Testis (tissue), 2 donors: ENCODE results near the gene KIF3B.
"Not testable (repeated sequence)": the region's sequence is repeated elsewhere in the genome, so short reads cannot be mapped to it uniquely, and the experiment has no call there.

ENCODE experiments used
- POLR2A ChIP-seq: fragments of 450-650 bp; IDR thresholded peaks from one replicate; pipeline ENCODE4 v1.6.1; 2017; ENCODE audit warnings: antibody characterized with exemption, mild to moderate bottlenecking, moderate library complexity
- TF ChIP-seq, protein P1 (sequence below), 3 experiments: fragments of 450-650 bp in 2 of 3; fragments of 200-600 bp in 1 of 3; sonication (generic) in 1 of 3; IDR thresholded peaks; one replicate each; pipeline ENCODE4 v1.5.1; 2016 to 2019; ENCODE audit warnings: antibody characterized with exemption in 3 of 3, mild to moderate bottlenecking in 2 of 3, moderate library complexity in 1 of 3

DNA sequence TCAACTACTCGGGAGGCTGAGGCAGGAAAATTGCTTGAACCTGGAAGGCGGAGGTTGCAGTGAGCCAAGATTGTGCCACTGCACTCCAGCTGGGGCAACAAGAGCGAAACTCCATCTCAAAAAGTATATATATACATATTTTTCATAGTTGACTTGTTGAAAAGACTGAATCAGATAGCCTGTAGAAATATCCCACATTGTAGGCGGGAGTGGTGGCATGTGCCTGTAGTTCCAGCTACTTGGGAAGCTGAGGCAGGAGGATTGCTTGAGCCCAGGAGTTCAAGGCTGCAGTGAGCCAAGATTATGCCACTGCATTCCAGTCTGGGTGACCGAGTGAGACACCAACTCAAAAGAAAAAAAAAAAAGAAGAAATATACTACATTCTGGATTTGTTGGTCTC is 46.3 kb downstream of the KIF3B start:
- TF ChIP-seq, protein P1, sequence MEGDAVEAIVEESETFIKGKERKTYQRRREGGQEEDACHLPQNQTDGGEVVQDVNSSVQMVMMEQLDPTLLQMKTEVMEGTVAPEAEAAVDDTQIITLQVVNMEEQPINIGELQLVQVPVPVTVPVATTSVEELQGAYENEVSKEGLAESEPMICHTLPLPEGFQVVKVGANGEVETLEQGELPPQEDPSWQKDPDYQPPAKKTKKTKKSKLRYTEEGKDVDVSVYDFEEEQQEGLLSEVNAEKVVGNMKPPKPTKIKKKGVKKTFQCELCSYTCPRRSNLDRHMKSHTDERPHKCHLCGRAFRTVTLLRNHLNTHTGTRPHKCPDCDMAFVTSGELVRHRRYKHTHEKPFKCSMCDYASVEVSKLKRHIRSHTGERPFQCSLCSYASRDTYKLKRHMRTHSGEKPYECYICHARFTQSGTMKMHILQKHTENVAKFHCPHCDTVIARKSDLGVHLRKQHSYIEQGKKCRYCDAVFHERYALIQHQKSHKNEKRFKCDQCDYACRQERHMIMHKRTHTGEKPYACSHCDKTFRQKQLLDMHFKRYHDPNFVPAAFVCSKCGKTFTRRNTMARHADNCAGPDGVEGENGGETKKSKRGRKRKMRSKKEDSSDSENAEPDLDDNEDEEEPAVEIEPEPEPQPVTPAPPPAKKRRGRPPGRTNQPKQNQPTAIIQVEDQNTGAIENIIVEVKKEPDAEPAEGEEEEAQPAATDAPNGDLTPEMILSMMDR (IDR thresholded peaks at IDR 0.05): not testable (repeated sequence)
- not testable (repeated sequence) for TF ChIP-seq POLR2A
